KMS-11 (cell line): Measurements from ENCODE around the gene MED13L.

Experiments used
- H2AFZ ChIP-seq: fragments of 200-600 bp; sonication (generic); 2 replicates; pipeline ENCODE4 v1.6.1; 2016; ENCODE audit warnings: antibody characterized with exemption, mixed run types, low read depth
- H3K27ac ChIP-seq: fragments of 200-600 bp; sonication (generic); 2 replicates; pipeline ENCODE4 v1.6.1; 2016; ENCODE audit warnings: mild to moderate bottlenecking, mixed run types
- H3K27me3 ChIP-seq: fragments of 200-600 bp; sonication (generic); 2 replicates; pipeline ENCODE4 v1.6.1; 2017; ENCODE audit warnings: mild to moderate bottlenecking, low read depth, mixed run types, moderate library complexity; ENCODE audit not compliant: insufficient read depth
- H3K36me3 ChIP-seq: fragments of 200-600 bp; sonication (generic); 2 replicates; pipeline ENCODE4 v1.6.1; 2017; ENCODE audit warnings: mild to moderate bottlenecking, mixed run types; ENCODE audit not compliant: insufficient read depth
- H3K4me1 ChIP-seq: fragments of 200-600 bp; sonication (generic); 2 replicates; pipeline ENCODE4 v1.6.1; 2016; ENCODE audit warnings: mild to moderate bottlenecking, low read depth, mixed run types; ENCODE audit not compliant: poor library complexity, severe bottlenecking
- H3K4me2 ChIP-seq: fragments of 200-600 bp; sonication (generic); 2 replicates; pipeline ENCODE4 v1.7.0; 2016; ENCODE audit warnings: mild to moderate bottlenecking, mixed run types
- H3K4me3 ChIP-seq: fragments of 200-600 bp; sonication (generic); IDR thresholded peaks from 2 replicates; pipeline ENCODE4 v1.6.1; 2017; ENCODE audit warnings: low read depth, low read length, mixed read lengths; ENCODE audit not compliant: insufficient read depth
- H3K79me2 ChIP-seq: fragments of 200-600 bp; sonication (generic); 2 replicates; pipeline ENCODE4 v1.6.1; 2016; ENCODE audit warnings: low read depth, mixed run types; ENCODE audit not compliant: insufficient read depth
- H3K9ac ChIP-seq: fragments of 200-600 bp; sonication (generic); 2 replicates; pipeline ENCODE4 v1.6.1; 2016; ENCODE audit warnings: mild to moderate bottlenecking, mixed run types
- H4K20me1 ChIP-seq: fragments of 200-600 bp; sonication (generic); 2 replicates; pipeline ENCODE4 v1.6.1; 2016; ENCODE audit warnings: mild to moderate bottlenecking, mixed run types; ENCODE audit not compliant: insufficient read depth
- TF ChIP-seq, protein P1 (sequence below): fragments of 200-600 bp; sonication (generic); conservative IDR thresholded peaks from 2 replicates; pipeline ENCODE4 v1.6.1; 2017; ENCODE audit warnings: low read depth, mild to moderate bottlenecking, antibody characterized with exemption, low read length, moderate library complexity, mixed read lengths

MED13L gene

DNA sequence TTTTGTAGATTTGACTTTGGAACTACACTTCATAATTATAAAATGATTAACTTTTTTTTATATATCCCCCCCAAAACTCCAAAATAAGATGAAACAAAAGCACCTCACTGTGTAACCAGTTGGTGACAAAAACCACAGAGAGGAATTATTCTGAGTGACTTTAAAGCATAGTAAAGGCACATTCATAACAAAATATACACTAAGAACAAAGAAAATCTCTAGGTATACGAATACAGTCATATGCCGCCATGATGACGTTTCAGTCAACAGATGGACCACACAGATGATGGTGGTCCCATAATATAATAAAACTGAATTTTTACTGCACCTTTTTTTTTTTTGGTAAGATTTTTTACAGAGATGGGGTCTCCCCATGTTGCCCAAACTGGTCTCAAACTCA lies 70.7 kb downstream of the MED13L start:
- no peak overlapping the region for H2AFZ ChIP-seq
- H3K9ac ChIP-seq = no peak overlapping the region
- H3K27ac ChIP-seq = no peak overlapping the region
- peaks cover 18% of the 10 kb centered on the region for H3K4me1 ChIP-seq
- no peak overlapping the region for H3K4me3 ChIP-seq
- H3K79me2 ChIP-seq = peaks cover 23% of the 10 kb centered on the region
- peaks cover 20% of the 10 kb centered on the region for H4K20me1 ChIP-seq
- TF ChIP-seq, protein P1, sequence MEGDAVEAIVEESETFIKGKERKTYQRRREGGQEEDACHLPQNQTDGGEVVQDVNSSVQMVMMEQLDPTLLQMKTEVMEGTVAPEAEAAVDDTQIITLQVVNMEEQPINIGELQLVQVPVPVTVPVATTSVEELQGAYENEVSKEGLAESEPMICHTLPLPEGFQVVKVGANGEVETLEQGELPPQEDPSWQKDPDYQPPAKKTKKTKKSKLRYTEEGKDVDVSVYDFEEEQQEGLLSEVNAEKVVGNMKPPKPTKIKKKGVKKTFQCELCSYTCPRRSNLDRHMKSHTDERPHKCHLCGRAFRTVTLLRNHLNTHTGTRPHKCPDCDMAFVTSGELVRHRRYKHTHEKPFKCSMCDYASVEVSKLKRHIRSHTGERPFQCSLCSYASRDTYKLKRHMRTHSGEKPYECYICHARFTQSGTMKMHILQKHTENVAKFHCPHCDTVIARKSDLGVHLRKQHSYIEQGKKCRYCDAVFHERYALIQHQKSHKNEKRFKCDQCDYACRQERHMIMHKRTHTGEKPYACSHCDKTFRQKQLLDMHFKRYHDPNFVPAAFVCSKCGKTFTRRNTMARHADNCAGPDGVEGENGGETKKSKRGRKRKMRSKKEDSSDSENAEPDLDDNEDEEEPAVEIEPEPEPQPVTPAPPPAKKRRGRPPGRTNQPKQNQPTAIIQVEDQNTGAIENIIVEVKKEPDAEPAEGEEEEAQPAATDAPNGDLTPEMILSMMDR = no peak
- no peak overlapping the region for H3K4me2 ChIP-seq
- H3K27me3 ChIP-seq = no peaks in the 10 kb centered on the region
- no peaks in the 10 kb centered on the region for H3K36me3 ChIP-seq

DNA sequence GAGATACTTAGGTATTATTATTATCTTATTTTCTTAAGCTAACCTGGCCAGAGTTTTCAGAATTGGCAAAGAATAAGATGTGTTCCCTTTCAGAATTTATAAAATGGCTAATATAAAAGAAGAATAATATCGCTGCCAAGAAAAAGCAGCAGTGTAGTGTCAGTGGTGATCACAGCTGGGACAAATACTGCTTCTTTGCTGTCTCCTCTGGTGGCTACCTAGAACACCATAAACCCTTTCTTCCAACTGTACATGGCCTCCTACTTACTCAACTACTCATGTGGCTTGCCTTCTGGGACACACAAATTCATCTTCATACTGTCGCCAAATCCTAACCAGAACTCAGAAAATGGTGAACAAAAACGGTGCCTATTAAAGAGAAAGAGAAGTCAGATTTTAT lies 72.7 kb downstream of the MED13L start:
- Histone ChIP-seq H3K9ac (no peak overlapping the region), H3K4me1 (peaks cover 16% of the 10 kb centered on the region), H3K36me3 (no peaks in the 10 kb centered on the region), H3K79me2 (peaks cover 38% of the 10 kb centered on the region), H3K27ac (no peak overlapping the region), H3K4me2 (no peak overlapping the region), H4K20me1 (0 out of 2 replicates have a peak, but pooled peaks cover 8% of the 10 kb centered on the region), H3K27me3 (no peaks in the 10 kb centered on the region), H3K4me3 (no peak overlapping the region), H2AFZ (no peak overlapping the region)
- TF ChIP-seq, protein P1 = no peak

DNA sequence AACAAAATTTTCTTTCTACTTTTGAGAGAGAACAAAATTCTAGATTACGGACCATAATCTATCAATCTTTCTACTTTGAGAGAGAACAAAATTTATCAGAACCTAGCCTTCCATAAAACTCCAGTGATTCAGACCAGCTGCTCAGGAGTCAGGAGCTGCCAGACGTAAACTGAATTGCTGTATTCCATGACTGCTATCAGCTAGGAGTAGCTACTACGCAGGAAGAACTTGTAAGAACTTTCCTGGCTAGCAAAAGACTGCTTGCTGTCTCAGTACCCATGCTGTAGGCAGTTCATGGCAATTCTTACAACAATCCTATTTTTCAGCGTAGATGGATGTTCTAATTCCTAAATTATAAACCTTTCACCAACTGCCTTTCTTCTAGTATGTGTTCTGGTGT lies 73.3 kb downstream of the MED13L start:
- H2AFZ ChIP-seq = no peak overlapping the region
- H3K4me2 ChIP-seq = no peak overlapping the region
- TF ChIP-seq, protein P1 = no peak
- H3K79me2 ChIP-seq = peaks cover 38% of the 10 kb centered on the region
- no peaks in the 10 kb centered on the region for H3K36me3 ChIP-seq
- no peaks in the 10 kb centered on the region for H3K27me3 ChIP-seq
- H3K4me3 ChIP-seq = no peak overlapping the region
- H3K9ac ChIP-seq = no peak overlapping the region
- H3K27ac ChIP-seq = no peak overlapping the region
- peaks cover 22% of the 10 kb centered on the region for H3K4me1 ChIP-seq
- 0 out of 2 replicates have a peak, but pooled peaks cover 8% of the 10 kb centered on the region for H4K20me1 ChIP-seq

DNA sequence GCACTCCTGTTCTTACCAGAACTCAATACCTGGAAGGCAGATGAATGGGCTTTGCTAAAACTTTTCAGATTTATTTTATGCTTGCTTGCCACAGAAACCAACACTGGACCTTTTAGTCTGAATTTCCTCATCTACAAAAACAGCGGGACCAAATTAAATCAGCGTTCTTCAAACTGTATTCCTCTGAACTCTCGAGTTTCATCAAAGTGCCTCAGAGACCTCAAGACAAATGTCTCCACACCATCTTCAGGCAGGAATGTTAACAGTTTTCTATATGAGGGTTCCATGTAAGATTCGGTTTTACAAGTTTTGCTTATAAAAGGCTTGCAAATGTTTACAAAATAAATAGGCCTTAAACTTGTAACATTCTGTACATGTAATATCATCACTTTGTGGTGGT lies 74.6 kb downstream of the MED13L start:
- TF ChIP-seq, protein P1 = no peak
- H4K20me1 ChIP-seq = 0 out of 2 replicates have a peak, but pooled peaks cover 6% of the 10 kb centered on the region

More for the DNA sequence above, 74.6 kb downstream of the MED13L start:
- Histone ChIP-seq H3K4me3 (no peak overlapping the region), H3K36me3 (no peaks in the 10 kb centered on the region), H3K4me1 (peaks cover 32% of the 10 kb centered on the region), H3K27me3 (no peaks in the 10 kb centered on the region), H2AFZ (no peak overlapping the region), H3K79me2 (peaks cover 48% of the 10 kb centered on the region), H3K9ac (no peak overlapping the region), H3K4me2 (no peak overlapping the region), H3K27ac (no peak overlapping the region)
